Neural cell (in vitro differentiated cells): ENCODE data around the gene STOM. TPM values are rescaled to one million over a fixed set of nuclear protein-coding genes. Genes with fewer than 3 reads are reported as not detected.

Experiments used
- H2AFZ ChIP-seq: fragments of 200-600, 300-800 bp; sonication (generic), shearing (Covaris generic); 2 replicates; pipeline ENCODE4 v1.6.0; 2014; ENCODE audit warnings: low read depth, mild to moderate bottlenecking, antibody characterized with exemption, low read length, moderate library complexity
- H3F3A ChIP-seq: fragments of 200-600 bp; shearing (Covaris generic); 2 replicates; pipeline ENCODE4 v1.6.1; 2016; ENCODE audit warnings: mild to moderate bottlenecking, moderate library complexity, mixed read lengths, antibody characterized with exemption, low read length; ENCODE audit not compliant: insufficient read depth, poor library complexity, severe bottlenecking
- H3K27ac ChIP-seq: fragments of 200-600, 300-800 bp; sonication (generic), shearing (Covaris generic); 2 replicates; pipeline ENCODE4 v1.5.1; 2014; ENCODE audit warnings: mild to moderate bottlenecking, low read length, moderate library complexity
- H3K27me3 ChIP-seq: fragments of 300-800, 200-600 bp; sonication (generic), shearing (Covaris generic); 2 replicates; pipeline ENCODE4 v1.6.0; 2014; ENCODE audit warnings: mild to moderate bottlenecking, low read depth, low read length, moderate library complexity; ENCODE audit not compliant: insufficient read depth
- H3K36me3 ChIP-seq: fragments of 300-800, 200-600 bp; sonication (generic), shearing (Covaris generic); 2 replicates; pipeline ENCODE4 v1.5.1; 2014; ENCODE audit warnings: mild to moderate bottlenecking, antibody characterized with exemption, low read length, moderate library complexity; ENCODE audit not compliant: insufficient read depth
- H3K4me2 ChIP-seq: fragments of 300-800, 200-600 bp; sonication (generic), shearing (Covaris generic); 2 replicates; pipeline ENCODE4 v1.6.0; 2014; ENCODE audit warnings: mild to moderate bottlenecking, low read length
- H3K4me3 ChIP-seq: fragments of 300-800, 200-600 bp; sonication (generic), shearing (Covaris generic); 2 replicates; pipeline ENCODE4 v1.5.1; 2014; ENCODE audit warnings: mild to moderate bottlenecking, low read length, moderate library complexity
- H3K79me2 ChIP-seq: fragments of 200-600 bp; shearing (Covaris generic); replicated peaks from 2 replicates; pipeline ENCODE4 v1.6.0; 2014; ENCODE audit warnings: mild to moderate bottlenecking, low read length, moderate library complexity; ENCODE audit not compliant: insufficient read depth
- H3K9ac ChIP-seq: fragments of 300-800, 200-600 bp; sonication (generic), shearing (Covaris generic); 2 replicates; pipeline ENCODE4 v1.6.1; 2016; ENCODE audit warnings: mild to moderate bottlenecking, low read length, mixed read lengths
- H3K9me2 ChIP-seq: fragments of 200-600 bp; shearing (Covaris generic); 2 replicates; pipeline ENCODE4 v1.6.1; 2016; ENCODE audit warnings: mild to moderate bottlenecking, low read length, mixed read lengths; ENCODE audit not compliant: insufficient read depth
- H3K9me3 ChIP-seq: fragments of 200-600, 300-800 bp; sonication (generic), shearing (Covaris generic); 2 replicates; pipeline ENCODE4 v1.6.1; 2016; ENCODE audit warnings: mild to moderate bottlenecking, mixed run types, low read length, moderate library complexity, mixed read lengths
- H4K20me1 ChIP-seq: fragments of 200-600 bp; shearing (Covaris generic); 2 replicates; pipeline ENCODE4 v1.6.1; 2016; ENCODE audit warnings: mild to moderate bottlenecking, mixed run types; ENCODE audit not compliant: insufficient read depth
- CTCF ChIP-seq: fragments of 450-650 bp; IDR thresholded peaks from 2 replicates; pipeline ENCODE4 v1.5.1; 2014; ENCODE audit warnings: antibody characterized with exemption, mild to moderate bottlenecking, moderate library complexity; ENCODE audit not compliant: poor library complexity, severe bottlenecking
- EP300 ChIP-seq: fragments of 450-650 bp; conservative IDR thresholded peaks from 2 replicates; pipeline ENCODE4 v1.6.1; 2014; ENCODE audit warnings: antibody characterized with exemption, mild to moderate bottlenecking, moderate library complexity; ENCODE audit not compliant: poor library complexity, severe bottlenecking
- EZH2 ChIP-seq: fragments of 200-600, 300-800 bp; shearing (Covaris generic), sonication (generic); IDR thresholded peaks from 2 replicates; pipeline ENCODE4 v1.6.1; 2014; ENCODE audit warnings: antibody characterized with exemption, low read length, borderline replicate concordance, mild to moderate bottlenecking; ENCODE audit not compliant: insufficient read depth, poor library complexity, severe bottlenecking
- MXI1 ChIP-seq: fragments of 450-650 bp; conservative IDR thresholded peaks from 2 replicates; pipeline ENCODE4 v1.6.1; 2014; ENCODE audit warnings: antibody characterized with exemption, mild to moderate bottlenecking; ENCODE audit not compliant: poor library complexity, severe bottlenecking
- POLR2AphosphoS5 ChIP-seq: IDR thresholded peaks from 2 replicates; pipeline ENCODE4 v1.6.1; 2012
- RAD21 ChIP-seq: fragments of 450-650 bp; conservative IDR thresholded peaks from 2 replicates; pipeline ENCODE4 v1.6.1; 2014; ENCODE audit warnings: antibody characterized with exemption, mild to moderate bottlenecking, moderate library complexity
- SMC3 ChIP-seq: fragments of 450-650 bp; conservative IDR thresholded peaks from 2 replicates; pipeline ENCODE4 v1.6.1; 2014; ENCODE audit warnings: antibody characterized with exemption, mild to moderate bottlenecking, moderate library complexity; ENCODE audit not compliant: poor library complexity
- TAF1 ChIP-seq: IDR thresholded peaks from 2 replicates; pipeline ENCODE4 v1.6.1; 2012; ENCODE audit warnings: low read depth
- polyA plus RNA-seq: library from polyadenylated mRNA; depleted of rRNA; stranded (reverse); fragments of >200 nt; gene quantifications from 2 replicates; pipeline ENCODE4 v1.2.3, GENCODE V29; 2014
- TF ChIP-seq, protein P1 (sequence below): IDR thresholded peaks from 2 replicates; pipeline ENCODE4 v1.6.1; 2012; ENCODE audit warnings: borderline replicate concordance

Gene STOM
- polyA plus RNA-seq, 1 donor from 2014 or later, result 0.11 TPM

DNA sequence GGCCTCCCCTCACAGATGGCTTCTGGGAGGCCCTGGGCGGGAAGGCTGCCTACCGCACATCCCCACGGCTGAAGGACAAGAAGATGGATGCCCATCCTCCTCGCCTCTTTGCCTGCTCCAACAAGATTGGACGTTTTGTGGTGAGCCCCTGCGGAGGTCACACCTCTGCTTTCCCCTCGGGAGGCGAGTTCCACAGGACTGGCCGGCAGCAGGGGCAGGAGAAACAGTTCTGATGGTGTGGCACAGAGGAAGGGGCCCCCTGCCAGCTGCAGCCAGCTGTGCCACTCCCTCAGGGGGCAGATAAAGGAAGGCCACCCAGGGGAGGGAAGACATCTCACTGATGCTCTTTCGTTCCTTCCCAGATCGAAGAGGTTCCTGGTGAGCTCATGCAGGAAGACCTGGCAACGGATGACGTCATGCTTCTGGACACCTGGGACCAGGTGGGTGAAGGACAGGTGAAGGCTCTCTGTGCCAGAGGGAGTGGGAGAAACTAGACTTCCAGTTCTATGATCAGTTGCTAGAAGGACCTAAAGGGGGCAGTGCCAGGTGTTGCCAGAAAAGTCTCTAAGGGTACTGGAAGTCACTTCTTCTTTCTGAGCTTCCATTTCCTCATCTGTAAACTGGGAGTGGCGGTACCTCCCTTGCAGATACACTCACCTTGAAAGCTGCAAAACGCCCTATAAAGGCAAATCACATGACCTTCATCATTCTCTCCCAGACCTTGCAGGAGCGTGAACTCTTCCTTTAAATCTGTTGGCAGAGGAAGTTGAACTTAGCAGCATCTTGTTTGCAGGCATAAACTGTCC, 41.0 kb downstream of the STOM start:
- H3F3A ChIP-seq, result no peaks in the 10 kb centered on the region
- H2AFZ ChIP-seq, result no peak overlapping the region
- H4K20me1 ChIP-seq, result no peaks in the 10 kb centered on the region
- no peak overlapping the region for H3K4me3 ChIP-seq
- no peak overlapping the region for H3K9ac ChIP-seq
- H3K4me2 ChIP-seq, result no peak overlapping the region
- no peaks in the 10 kb centered on the region for H3K79me2 ChIP-seq
- no peaks in the 10 kb centered on the region for H3K9me3 ChIP-seq
- no peaks in the 10 kb centered on the region for H3K9me2 ChIP-seq
- H3K27me3 ChIP-seq, result no peaks in the 10 kb centered on the region
- TF ChIP-seq RAD21 (no peak), CTCF (no peak)
- no peaks in the 10 kb centered on the region for H3K36me3 ChIP-seq
- no peak overlapping the region for H3K27ac ChIP-seq

DNA sequence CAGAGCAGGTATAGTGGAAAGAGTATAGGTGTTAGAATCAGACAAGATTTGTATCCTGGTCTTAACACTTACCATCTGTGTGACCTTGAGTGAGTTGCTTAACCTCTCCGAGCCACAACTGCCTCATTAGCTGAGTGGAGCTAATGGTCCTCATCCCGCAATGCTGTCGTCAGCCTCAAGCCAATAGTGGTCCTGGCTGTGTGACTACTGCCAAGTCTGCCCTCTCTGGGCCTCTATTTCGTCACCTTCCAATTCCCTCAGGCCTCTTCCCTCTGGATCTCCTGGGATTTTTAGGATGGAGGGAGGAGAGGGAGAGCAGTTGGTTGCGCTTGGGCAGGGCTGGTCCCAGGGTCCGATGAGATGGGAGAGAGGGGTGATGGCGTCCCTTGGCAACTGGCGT, 41.6 kb downstream of the STOM start:
- Histone ChIP-seq H3K9me2 (no peaks in the 10 kb centered on the region), H4K20me1 (no peaks in the 10 kb centered on the region), H3K36me3 (no peaks in the 10 kb centered on the region), H3K9me3 (no peaks in the 10 kb centered on the region), H3F3A (no peaks in the 10 kb centered on the region), H2AFZ (no peak overlapping the region), H3K4me2 (no peak overlapping the region), H3K9ac (no peak overlapping the region), H3K79me2 (no peaks in the 10 kb centered on the region), H3K27ac (no peak overlapping the region), H3K27me3 (no peaks in the 10 kb centered on the region), H3K4me3 (no peak overlapping the region)
- TF ChIP-seq TAF1 (no peak), RAD21 (no peak), MXI1 (no peak)
- TF ChIP-seq, protein P1, sequence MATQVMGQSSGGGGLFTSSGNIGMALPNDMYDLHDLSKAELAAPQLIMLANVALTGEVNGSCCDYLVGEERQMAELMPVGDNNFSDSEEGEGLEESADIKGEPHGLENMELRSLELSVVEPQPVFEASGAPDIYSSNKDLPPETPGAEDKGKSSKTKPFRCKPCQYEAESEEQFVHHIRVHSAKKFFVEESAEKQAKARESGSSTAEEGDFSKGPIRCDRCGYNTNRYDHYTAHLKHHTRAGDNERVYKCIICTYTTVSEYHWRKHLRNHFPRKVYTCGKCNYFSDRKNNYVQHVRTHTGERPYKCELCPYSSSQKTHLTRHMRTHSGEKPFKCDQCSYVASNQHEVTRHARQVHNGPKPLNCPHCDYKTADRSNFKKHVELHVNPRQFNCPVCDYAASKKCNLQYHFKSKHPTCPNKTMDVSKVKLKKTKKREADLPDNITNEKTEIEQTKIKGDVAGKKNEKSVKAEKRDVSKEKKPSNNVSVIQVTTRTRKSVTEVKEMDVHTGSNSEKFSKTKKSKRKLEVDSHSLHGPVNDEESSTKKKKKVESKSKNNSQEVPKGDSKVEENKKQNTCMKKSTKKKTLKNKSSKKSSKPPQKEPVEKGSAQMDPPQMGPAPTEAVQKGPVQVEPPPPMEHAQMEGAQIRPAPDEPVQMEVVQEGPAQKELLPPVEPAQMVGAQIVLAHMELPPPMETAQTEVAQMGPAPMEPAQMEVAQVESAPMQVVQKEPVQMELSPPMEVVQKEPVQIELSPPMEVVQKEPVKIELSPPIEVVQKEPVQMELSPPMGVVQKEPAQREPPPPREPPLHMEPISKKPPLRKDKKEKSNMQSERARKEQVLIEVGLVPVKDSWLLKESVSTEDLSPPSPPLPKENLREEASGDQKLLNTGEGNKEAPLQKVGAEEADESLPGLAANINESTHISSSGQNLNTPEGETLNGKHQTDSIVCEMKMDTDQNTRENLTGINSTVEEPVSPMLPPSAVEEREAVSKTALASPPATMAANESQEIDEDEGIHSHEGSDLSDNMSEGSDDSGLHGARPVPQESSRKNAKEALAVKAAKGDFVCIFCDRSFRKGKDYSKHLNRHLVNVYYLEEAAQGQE, result no peak

GRCh38 chr9:121326901-121327613, 43.0 kb downstream of the STOM start:
- no peaks in the 10 kb centered on the region for H3K79me2 ChIP-seq
- no peaks in the 10 kb centered on the region for H3K9me3 ChIP-seq
- H3K27me3 ChIP-seq, result no peaks in the 10 kb centered on the region
- no peaks in the 10 kb centered on the region for H4K20me1 ChIP-seq
- no peaks in the 10 kb centered on the region for H3F3A ChIP-seq
- H3K9me2 ChIP-seq, result no peaks in the 10 kb centered on the region
- no peak overlapping the region for H2AFZ ChIP-seq
- no peak overlapping the region for H3K4me2 ChIP-seq
- no peak overlapping the region for H3K4me3 ChIP-seq
- H3K27ac ChIP-seq, result no peak overlapping the region
- no peak overlapping the region for H3K9ac ChIP-seq
- no peaks in the 10 kb centered on the region for H3K36me3 ChIP-seq
- TF ChIP-seq TAF1 (no peak), RAD21 (no peak), EZH2 (no peak), SMC3 (no peak), CTCF (no peak), POLR2AphosphoS5 (no peak), EP300 (no peak)
- TF ChIP-seq, protein P1, result no peak
